Measurements from ENCODE around the gene TCF21.
"Not testable (repeated sequence)": the region's sequence is repeated elsewhere in the genome, so short reads cannot be mapped to it uniquely, and the experiment has no call there.

Gene TCF21

GRCh38 chr6:133936352-133936751 lies 47.4 kb downstream of the TCF21 start:
- not testable (repeated sequence) for DNase-seq

DNA sequence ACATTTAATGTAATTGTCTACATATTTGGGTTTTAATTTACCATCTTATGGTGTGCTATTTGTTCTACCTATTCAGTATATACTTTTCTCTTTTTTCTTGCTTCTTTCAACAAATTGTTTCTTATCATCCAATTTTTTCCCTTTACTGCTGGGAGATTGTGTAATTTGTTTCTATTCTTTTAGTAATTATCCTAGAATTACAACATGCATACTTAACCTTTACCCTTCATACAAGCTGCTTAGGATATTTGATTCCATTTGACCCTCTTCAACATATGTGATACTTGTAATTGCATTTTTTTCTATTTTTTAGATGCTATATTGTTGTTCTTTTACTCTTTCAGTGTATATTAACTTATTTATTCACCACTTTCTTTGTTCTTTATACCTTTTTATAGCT lies 49.0 kb downstream of the TCF21 start:
- no peak for DNase-seq

GRCh38 chr6:133938533-133938932 lies 49.6 kb downstream of the TCF21 start:
- DNase-seq = no peak

GRCh38 chr6:133939778-133940667 lies 51.1 kb downstream of the TCF21 start:
- no peak for DNase-seq

All from activated gamma-delta T cell (primary cell).